GM19043 (cell line): ENCODE results near the gene PTPN1.
"Not testable (repeated sequence)": the region's sequence is repeated elsewhere in the genome, so short reads cannot be mapped to it uniquely, and the experiment has no call there.

Source experiments
- ATAC-seq: cut with Tn5 transposase; IDR thresholded peaks from one replicate; pipeline ENCODE4 v1.9.1; 2021; ENCODE audit warnings: low read depth; ENCODE audit not compliant: unreplicated experiment

PTPN1 gene

GRCh38 chr20:50509923-50510705, at the start of gene PTPN1:
Gene PTPN1, plus strand, starts transcription at chr20:50510383. Its CDS starts 145 bp downstream, at chr20:50510528.
- ATAC-seq = peak; percentile 89

- ATAC-seq = no peak
These were observed 49.4 kb upstream of the PTPN1 start for GRCh38 chr20:50460608-50461267.

- ATAC-seq = no peak
These were observed 48.0 kb upstream of the PTPN1 start for GRCh38 chr20:50462093-50462690.

- no peak for ATAC-seq
These were observed 46.0 kb upstream of the PTPN1 start for GRCh38 chr20:50464026-50464724.

- ATAC-seq = no peak
These were observed 45.2 kb upstream of the PTPN1 start for GRCh38 chr20:50464725-50465650.

GRCh38 chr20:50467174-50467573, 43.0 kb upstream of the PTPN1 start:
- ATAC-seq = no peak

GRCh38 chr20:50467718-50468356, 42.3 kb upstream of the PTPN1 start:
- no peak for ATAC-seq

- no peak for ATAC-seq
These were observed 41.8 kb upstream of the PTPN1 start for GRCh38 chr20:50468378-50468798.

- no peak for ATAC-seq
These were observed 40.9 kb upstream of the PTPN1 start for GRCh38 chr20:50469176-50469723.

GRCh38 chr20:50469796-50470195, 40.4 kb upstream of the PTPN1 start:
- ATAC-seq = no peak

GRCh38 chr20:50470264-50470858, 39.8 kb upstream of the PTPN1 start:
- ATAC-seq = no peak

GRCh38 chr20:50471231-50471630, 39.0 kb upstream of the PTPN1 start:
- no peak for ATAC-seq

- ATAC-seq = no peak
These were observed 37.2 kb upstream of the PTPN1 start for GRCh38 chr20:50472693-50473664.

- not testable (repeated sequence) for ATAC-seq
These were observed 35.8 kb upstream of the PTPN1 start for GRCh38 chr20:50474356-50474755.

GRCh38 chr20:50475681-50476292, 34.4 kb upstream of the PTPN1 start:
- ATAC-seq = no peak

- no peak for ATAC-seq
These were observed 32.8 kb upstream of the PTPN1 start for GRCh38 chr20:50477239-50477872.
